HG03460 (cell line): ENCODE results near the gene TMEM200A.

Source experiments
- ATAC-seq: cut with Tn5 transposase; IDR thresholded peaks from one replicate; pipeline ENCODE4 v1.9.1; 2021; ENCODE audit not compliant: unreplicated experiment

Gene TMEM200A

GRCh38 chr6:130423044-130423443 is 57.2 kb downstream of the TMEM200A start:
- ATAC-seq = no peak

- no peak for ATAC-seq
These were observed 58.9 kb downstream of the TMEM200A start for GRCh38 chr6:130424710-130425109.

- no peak for ATAC-seq
These were observed 59.7 kb downstream of the TMEM200A start for GRCh38 chr6:130425537-130425936.

DNA sequence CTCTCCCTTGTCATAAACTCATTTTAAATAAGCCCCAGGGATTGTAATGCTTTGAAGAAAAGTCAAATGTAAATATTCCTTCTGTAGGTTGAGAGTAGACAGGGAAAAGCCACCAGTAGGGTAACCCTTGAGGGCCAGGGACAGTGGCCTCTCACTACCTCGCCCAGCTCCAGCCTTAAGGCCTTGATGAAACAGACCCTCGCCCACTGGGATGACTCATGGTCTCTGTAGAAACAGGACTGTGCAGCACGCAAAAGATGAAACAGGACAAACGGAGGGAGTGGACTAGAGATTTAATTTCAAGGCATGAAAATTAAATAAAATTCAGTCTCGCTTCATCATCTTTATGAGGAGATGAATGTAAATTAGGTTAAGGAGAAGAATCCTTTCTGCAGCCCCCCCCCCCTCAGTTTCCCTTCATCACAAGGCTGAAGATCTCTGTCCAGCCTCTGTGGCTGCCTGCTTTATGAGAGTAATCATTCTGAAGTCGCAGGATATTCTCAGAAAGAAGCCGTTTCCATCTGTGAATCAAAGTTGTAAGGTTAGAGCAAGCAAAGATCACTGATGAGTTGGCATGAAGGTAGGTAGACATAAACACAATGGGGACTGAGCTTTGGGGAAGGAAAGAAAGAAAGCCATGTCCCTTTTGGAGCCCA is 60.4 kb downstream of the TMEM200A start:
- no peak for ATAC-seq

DNA sequence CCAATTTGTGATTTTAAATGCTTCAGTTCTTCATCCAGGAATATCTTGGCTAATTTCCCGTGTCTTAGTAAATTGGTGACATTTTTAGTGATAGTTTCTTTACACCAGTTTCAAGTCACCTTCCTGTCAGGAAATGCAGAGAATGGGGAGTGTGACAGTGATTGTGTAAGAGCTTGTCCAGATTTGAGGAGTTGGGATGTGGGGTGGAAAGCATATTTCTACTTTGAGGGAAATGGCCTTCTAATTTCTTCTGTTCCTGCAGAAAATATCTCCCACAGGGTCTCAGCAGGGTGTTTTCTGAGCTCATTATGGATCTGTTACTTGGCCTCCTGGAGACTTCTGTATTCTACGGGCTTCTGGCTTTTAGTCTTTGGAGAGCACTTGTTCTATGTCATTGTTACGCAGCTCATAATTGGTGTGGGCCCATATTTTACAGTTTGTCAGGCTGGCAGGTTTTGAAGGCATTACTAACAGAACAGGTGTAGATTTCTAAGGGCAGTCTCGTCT is 65.6 kb downstream of the TMEM200A start:
- ATAC-seq = no peak

DNA sequence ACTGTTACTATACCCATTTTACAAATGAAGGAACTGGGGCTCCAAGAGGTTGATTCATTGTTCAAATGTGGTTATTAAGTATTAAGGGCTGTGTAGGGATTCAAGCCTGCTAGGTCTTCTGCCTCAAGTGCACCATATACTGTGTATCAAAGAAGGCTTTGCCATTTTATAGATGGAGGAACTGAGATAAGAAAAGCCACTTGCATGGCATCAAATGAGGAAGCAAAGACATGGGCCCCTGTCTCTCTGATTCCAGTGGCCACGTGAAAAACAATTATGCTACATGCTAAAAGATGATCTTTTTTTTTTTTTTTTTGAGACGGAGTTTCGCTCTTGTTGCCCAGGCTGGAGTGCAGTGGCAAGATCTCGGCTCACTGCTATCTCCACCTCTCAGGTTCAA is 67.0 kb downstream of the TMEM200A start:
- no peak for ATAC-seq

- no peak for ATAC-seq
These were observed 68.5 kb downstream of the TMEM200A start for GRCh38 chr6:130434174-130434873.

GRCh38 chr6:130435181-130435580 is 69.4 kb downstream of the TMEM200A start:
- no peak for ATAC-seq

- ATAC-seq = no peak
These were observed 72.1 kb downstream of the TMEM200A start for GRCh38 chr6:130437961-130438360.

DNA sequence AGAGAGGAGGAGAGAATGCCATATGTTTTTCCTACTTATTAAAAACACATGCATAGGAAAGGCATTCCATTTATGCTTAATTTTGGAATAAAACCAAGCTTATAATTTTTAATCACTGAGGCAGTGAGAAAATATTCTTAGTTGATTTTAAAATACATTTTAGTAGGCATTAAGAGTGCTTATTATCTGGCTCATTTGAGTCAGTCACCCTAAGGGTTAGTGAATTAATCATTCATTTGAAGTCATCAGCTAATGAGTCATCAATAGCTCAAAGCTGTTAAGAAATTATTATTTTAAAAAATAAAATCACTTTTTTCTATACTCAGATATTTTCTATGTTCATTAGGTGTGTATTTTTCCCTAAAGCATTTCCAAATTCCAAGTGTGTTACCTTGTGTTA is 81.6 kb downstream of the TMEM200A start:
- ATAC-seq = no peak

GRCh38 chr6:130452336-130452735 is 86.5 kb downstream of the TMEM200A start:
- no peak for ATAC-seq

DNA sequence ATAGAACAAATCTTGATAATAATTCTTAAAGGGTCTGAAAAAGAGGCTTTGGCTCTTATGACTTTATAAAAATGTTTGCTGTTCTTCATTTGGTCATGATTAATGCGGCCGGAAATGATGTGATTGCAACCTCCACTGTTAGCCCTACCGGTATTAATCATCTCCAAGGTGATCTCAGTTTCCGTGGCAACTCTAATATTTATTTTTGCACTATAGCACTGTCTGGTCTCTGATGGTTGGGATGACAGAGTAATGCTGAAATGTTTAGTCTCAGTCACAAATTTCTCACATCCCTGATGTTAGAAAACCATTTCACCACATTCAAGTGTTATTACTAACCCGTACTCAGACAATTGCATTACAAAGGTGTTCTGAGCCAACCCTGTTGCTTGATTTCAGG is 87.4 kb downstream of the TMEM200A start:
- no peak for ATAC-seq

- ATAC-seq = no peak
These were observed 91.8 kb downstream of the TMEM200A start for GRCh38 chr6:130457605-130458004.

GRCh38 chr6:130459316-130459715 is 93.5 kb downstream of the TMEM200A start:
- no peak for ATAC-seq

GRCh38 chr6:130460934-130461333 is 95.1 kb downstream of the TMEM200A start:
- ATAC-seq = no peak

DNA sequence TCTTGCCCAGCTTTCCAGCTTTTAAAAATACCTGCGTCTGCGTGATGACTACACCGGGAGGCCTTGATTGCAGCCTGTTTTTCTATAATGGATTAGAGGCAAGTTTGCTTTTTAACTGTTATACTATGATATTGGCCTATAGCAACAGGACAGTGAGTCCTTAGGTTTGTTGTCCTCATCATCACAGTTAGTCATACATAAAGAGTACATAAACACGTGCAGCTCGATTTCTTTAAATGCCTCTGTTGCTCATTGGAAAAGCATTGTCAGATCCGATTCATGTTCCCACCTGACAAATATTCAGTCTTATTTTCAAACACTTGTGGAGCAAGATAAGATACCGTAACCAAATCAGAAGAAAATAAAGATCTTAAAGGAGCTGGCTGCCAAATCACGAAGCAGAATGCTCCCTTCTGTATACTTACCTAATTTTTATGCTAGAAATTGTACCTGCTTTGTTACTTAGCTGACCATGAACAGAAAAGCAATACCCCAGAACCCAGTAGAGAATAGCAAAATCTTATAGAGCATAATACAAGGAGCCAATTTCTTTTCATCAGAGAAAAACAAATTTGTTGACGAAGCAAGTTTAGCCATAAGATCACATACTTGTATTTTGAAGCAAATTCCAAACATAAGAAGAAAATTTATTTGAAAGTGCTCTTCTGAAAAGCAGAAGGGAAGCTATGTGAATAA is 100.4 kb downstream of the TMEM200A start:
- ATAC-seq = no peak

- ATAC-seq = no peak
These were observed 100.9 kb downstream of the TMEM200A start for GRCh38 chr6:130466748-130467061.

DNA sequence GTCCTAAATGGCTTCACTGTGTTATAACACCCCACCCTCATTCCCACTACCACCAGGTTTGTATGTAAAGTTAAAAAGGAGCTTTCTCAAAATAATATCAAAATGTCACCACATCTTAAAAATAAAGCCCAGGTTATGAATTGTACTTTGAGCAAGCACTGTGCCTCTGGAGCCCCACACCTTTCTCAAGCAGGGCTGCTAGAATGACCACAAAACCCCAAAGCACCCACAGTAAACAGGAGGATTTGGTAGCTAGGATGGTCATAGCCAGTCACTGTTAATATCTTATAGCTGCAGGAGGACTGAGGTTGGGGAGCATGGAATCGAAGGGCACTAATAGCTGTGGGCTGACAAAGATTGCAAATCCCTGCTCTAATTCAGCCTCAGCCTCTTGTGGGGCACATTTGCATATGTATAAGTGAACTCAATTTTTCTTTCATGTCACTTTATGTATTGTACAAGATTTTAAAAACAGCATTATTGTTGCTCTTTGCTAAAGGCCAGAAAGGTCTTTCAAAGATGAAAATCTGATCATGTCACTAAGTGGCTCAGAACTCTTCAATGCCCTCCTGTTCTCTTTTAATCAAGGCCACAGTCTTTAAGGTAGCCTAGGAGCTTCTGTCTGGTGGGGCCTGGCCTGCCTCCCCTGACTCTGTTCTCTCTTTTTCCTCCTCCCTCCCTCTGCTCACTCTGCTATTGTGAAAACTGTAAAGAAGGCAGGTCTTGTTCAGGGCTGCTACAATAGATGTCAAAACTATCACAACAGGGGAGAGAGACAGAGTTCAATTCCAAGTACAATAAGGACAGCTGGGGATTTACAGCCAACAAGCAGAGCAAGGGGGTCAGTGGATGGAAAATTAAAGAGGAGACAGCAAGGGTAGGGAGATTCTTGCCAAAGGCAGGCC is 101.6 kb downstream of the TMEM200A start:
- ATAC-seq = no peak

GRCh38 chr6:130470766-130471165 is 104.9 kb downstream of the TMEM200A start:
- ATAC-seq = no peak

DNA sequence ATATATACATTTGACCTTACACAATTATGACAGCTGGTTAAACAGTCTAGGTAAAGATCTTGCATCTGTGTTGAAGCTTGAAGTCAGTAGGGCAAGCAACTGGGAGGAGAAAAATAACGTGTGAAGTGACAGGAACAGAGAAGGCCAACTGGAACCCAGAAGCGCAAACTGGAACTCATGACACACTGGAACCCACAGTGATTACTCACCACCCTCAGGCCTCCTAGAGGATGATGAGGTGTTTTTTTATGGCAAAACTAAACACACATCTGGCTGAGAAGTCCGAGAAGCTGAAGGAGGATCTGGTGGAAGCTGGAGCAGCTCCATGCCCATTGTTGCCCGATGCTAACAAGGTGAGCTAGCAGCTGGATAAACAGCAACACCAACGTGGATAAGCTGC is 108.1 kb downstream of the TMEM200A start:
- ATAC-seq = no peak
